Right lobe of liver (tissue), 6 donors: ENCODE measurements around the gene INO80C. TPM values are rescaled to one million over a fixed set of nuclear protein-coding genes. Genes with fewer than 3 reads are reported as not detected.

Experiments
- ATAC-seq, 4 donors: fragments of 200-7000 bp; cut with Tn5 transposase; one replicate each; pipeline ENCODE4 v1.9.1; 2020; ENCODE audit warnings: mild to moderate bottlenecking in 4 of 4, moderate library complexity in 4 of 4
- DNase-seq, 3 donors: peaks; one replicate each; pipeline ENCODE4 v3.0.0-alpha.2; 2020
- H3K27ac ChIP-seq, 3 donors: fragments of 200-600 bp; one replicate each; pipeline ENCODE4 v1.8.0; 2022
- H3K27me3 ChIP-seq, 2 donors: fragments of 200-600 bp; one replicate each; pipeline ENCODE4 v1.8.0; 2022
- H3K36me3 ChIP-seq, 4 donors: fragments of 200-600 bp; sonication (generic) in 1 of 4; one replicate each; pipeline versions ENCODE4 v1.5.1 to v1.8.0; 2017 to 2022; ENCODE audit warnings: control low read depth in 1 of 4
- H3K4me1 ChIP-seq, 4 donors: fragments of 200-600 bp; sonication (generic) in 1 of 4; one replicate each; pipeline versions ENCODE4 v1.5.1 to v1.8.0; 2017 to 2022; ENCODE audit warnings: control low read depth in 1 of 4
- H3K4me3 ChIP-seq, 3 donors: fragments of 200-600 bp; one replicate each; pipeline ENCODE4 v1.8.0; 2022
- H3K9me3 ChIP-seq, 4 donors: fragments of 200-600 bp; sonication (generic) in 1 of 4; one replicate each; pipeline versions ENCODE4 v1.5.1 to v1.8.0; 2017 to 2022; ENCODE audit warnings: control low read depth in 1 of 4
- POLR2A ChIP-seq: fragments of 450-650 bp; IDR thresholded peaks from one replicate; pipeline ENCODE4 v1.6.1; 2017; ENCODE audit warnings: antibody characterized with exemption, mild to moderate bottlenecking
- WGBS: methylation state at CpG from one replicate; pipeline ENCODE4 v1.1.6; 2018; ENCODE audit warnings: low coverage, low lambda C conversion rate; ENCODE audit not compliant: insufficient coverage; ENCODE audit errors: missing lambda C conversion rate; 5-methylcytosine and 5-hydroxymethylcytosine counted together
- intact Hi-C, 2 donors: fragments of 100-400 bp; cut with DNase I; formaldehyde crosslinking; loops; one replicate each; pipeline versions ENCODE4 v1.11.2 to v1.14.1; 2022
- total RNA-seq, 6 experiments: library from RNA; depleted of rRNA in 2 of 6; stranded (reverse); fragments of >200 nt in 2 of 6; fragmentation: NEBNext Ultra II Directional in 3 of 6; extraction: Animal tissue kit (Norgen Biotek cat#: 25700) in 3 of 6; gene quantifications; one replicate each; pipeline versions ENCODE4 v1.1.0 to v1.2.4, GENCODE V29; 2016 to 2023
- TF ChIP-seq, protein P1 (sequence below), 4 donors: fragments of 200-600 bp in 3 of 4; fragments of 450-650 bp in 1 of 4; IDR thresholded peaks; one replicate each; pipeline versions ENCODE4 v1.5.1 to v1.8.0; 2016 to 2022; ENCODE audit warnings: antibody characterized with exemption in 4 of 4, mild to moderate bottlenecking in 2 of 4
- donor health status: DM: no; HTN: yes; CAD: no.
- donor health status: DM: no; HTN: no; CAD: no.
- donor health status: DM: no; HTN: no; CAD: no.
- donor health status: DM: no; HTN: yes; CAD: no.
- donor health status: DM: no; HTN: yes; CAD: no.

The INO80C gene
- total RNA-seq, 6 experiments from 2014 or later, result 6.4 to 12.7 (median 9.7) TPM

DNA sequence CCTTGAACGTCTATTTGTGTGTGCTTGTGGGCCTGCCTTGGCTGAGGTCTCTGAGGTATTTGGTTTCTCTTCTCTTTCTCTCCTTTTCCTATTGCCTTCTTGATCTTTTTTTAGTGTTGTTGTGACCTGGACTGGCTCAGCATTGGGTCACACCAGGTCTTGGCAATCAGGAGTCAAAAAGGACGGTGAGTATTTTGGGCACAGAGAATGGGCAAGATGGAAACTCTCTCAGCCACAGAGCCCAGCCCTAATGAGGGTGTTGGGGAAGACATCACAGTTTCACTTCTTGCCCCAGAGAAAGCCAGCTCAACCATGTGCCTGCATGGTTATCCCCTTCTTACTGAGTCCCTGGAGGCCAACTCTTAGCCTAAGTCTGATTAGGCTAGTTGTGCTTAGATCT, 13.7 kb upstream of the INO80C start:
- Histone ChIP-seq H3K27ac (no peak overlapping the region), H3K36me3 (no peaks in the 10 kb centered on the region), H3K4me1 (no peaks in the 10 kb centered on the region), H3K4me3 (no peak overlapping the region), H3K27me3 (no peaks in the 10 kb centered on the region), H3K9me3 (no peaks in the 10 kb centered on the region)
- DNase-seq, result no peak
- no peak for TF ChIP-seq POLR2A
- TF ChIP-seq, protein P1, sequence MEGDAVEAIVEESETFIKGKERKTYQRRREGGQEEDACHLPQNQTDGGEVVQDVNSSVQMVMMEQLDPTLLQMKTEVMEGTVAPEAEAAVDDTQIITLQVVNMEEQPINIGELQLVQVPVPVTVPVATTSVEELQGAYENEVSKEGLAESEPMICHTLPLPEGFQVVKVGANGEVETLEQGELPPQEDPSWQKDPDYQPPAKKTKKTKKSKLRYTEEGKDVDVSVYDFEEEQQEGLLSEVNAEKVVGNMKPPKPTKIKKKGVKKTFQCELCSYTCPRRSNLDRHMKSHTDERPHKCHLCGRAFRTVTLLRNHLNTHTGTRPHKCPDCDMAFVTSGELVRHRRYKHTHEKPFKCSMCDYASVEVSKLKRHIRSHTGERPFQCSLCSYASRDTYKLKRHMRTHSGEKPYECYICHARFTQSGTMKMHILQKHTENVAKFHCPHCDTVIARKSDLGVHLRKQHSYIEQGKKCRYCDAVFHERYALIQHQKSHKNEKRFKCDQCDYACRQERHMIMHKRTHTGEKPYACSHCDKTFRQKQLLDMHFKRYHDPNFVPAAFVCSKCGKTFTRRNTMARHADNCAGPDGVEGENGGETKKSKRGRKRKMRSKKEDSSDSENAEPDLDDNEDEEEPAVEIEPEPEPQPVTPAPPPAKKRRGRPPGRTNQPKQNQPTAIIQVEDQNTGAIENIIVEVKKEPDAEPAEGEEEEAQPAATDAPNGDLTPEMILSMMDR (IDR thresholded peaks at IDR 0.05), result no peak
- WGBS, result 72% methylated on average over 2 of the region's 2 CpGs
- intact Hi-C loops, result loop anchor here (10.0 kb wide), 2 partner anchors 97 to 117 kb away; no protein-coding TSS in a partner anchor
- ATAC-seq, result peak; percentile 6 to 19 (median 11)

DNA sequence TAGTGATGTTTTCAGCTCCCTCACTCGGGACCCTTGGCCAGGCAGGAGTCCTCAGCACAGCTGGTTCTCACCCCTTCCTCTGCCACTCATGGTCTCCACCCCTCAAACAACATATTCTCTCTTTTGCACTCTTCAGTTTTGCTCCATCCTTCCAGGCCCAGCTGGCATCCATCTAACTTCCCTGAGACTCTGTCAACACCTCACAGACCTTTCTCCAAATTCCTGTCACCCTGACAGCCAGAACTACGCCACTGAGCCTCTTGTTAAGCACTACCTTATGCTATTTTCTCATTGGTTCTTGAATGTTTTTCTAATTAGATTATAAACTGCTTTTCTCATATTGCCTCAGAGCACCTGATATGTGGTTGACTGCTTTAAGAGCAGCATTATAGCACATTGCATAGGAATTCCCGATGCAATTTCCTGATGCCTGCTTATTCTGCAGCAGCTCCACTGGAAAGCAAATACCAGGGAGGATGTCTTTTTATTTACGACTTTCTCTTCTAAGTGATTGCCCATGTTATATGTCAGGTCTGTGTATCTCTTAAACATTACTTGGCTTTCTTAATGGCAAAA, 12.4 kb upstream of the INO80C start:
- no peak for DNase-seq
- Histone ChIP-seq H3K9me3 (no peaks in the 10 kb centered on the region), H3K4me3 (no peak overlapping the region), H3K27ac (no peak overlapping the region), H3K4me1 (peaks cover 0 to 10% (median 4%) of the 10 kb centered on the region in 4 donors), H3K27me3 (no peaks in the 10 kb centered on the region), H3K36me3 (no peaks in the 10 kb centered on the region)
- 60% methylated on average over 4 of the region's 4 CpGs for WGBS
- intact Hi-C loops, result loop anchor here (10.0 kb wide), 2 partner anchors 95 to 115 kb away; no protein-coding TSS in a partner anchor
- ATAC-seq, result no peak
- no peak for TF ChIP-seq POLR2A
- TF ChIP-seq, protein P1 (IDR thresholded peaks at IDR 0.05), result no peak

DNA sequence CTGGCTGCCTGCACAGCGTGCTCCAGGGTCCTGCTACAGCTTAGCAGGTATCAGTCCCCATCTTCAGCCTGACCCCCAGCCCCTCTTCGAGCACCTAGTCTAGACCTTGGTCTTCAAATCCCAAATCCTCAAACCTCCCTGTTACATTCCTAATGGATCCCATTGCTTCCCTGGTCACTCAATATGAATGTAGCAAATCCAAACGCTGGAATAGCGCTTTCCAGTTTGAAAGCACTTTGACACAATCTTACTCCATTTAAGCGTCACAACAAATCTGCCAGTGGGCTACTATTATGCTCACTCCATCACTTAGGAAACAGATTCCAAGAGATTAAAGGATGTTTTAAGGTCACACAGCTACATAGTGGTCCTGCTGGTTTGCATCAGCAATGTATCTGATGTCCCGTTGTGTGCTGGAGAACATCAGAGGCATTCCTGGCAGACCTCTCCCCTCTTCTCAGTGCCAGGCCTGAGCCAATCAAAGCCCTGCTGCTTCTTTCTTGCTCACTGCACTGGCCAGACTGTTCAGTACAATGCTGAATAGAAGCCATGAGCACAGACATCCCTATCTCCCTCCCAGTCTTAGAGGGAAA, 11.1 kb upstream of the INO80C start:
- TF ChIP-seq, protein P1 (IDR thresholded peaks at IDR 0.05), result no peak
- TF ChIP-seq POLR2A, result no peak
- Histone ChIP-seq H3K27ac (no peak overlapping the region), H3K4me3 (no peak overlapping the region), H3K27me3 (no peaks in the 10 kb centered on the region), H3K9me3 (no peaks in the 10 kb centered on the region), H3K4me1 (peaks cover 0 to 10% (median 4%) of the 10 kb centered on the region in 4 donors), H3K36me3 (no peaks in the 10 kb centered on the region)
- ATAC-seq, result no peak
- 86% methylated on average over 4 of the region's 6 CpGs for WGBS
- intact Hi-C loops, result no loop called here
- DNase-seq, result no peak

DNA sequence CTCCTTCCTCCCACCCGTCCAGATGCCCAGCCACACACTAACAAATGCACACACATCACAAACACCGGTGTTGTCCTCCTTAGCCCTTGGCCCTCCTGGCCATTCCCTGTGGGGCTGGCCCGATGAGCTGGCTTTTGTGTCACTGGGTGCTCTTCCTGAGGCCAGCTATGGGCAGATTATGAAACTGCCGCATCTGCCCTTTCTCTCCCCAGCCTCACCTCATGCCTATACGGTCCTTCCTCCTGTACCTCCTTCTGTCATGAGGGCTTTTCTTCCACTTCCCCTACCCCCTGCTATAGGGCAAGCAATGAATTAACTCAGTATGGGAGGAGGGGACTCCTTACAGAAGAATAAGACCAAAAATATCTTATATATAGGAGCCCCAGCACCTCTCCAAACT, 10.3 kb upstream of the INO80C start:
- H3K4me3 ChIP-seq, result no peak overlapping the region
- no peak for TF ChIP-seq POLR2A
- TF ChIP-seq, protein P1 (IDR thresholded peaks at IDR 0.05), result no peak
- no peaks in the 10 kb centered on the region for H3K27me3 ChIP-seq
- 69% methylated on average over 5 of the region's 5 CpGs for WGBS
- no peak overlapping the region for H3K27ac ChIP-seq
- DNase-seq (no peak), ATAC-seq (peak in 2 of 4 donors; percentile 8 to 16)
- no peaks in the 10 kb centered on the region for H3K36me3 ChIP-seq
- no peaks in the 10 kb centered on the region for H3K9me3 ChIP-seq
- peaks cover 0 to 10% (median 4%) of the 10 kb centered on the region in 4 donors for H3K4me1 ChIP-seq
- intact Hi-C loops, result no loop called here
